ENCODE results near the gene LYAR. TPM values are rescaled to one million over a fixed set of nuclear protein-coding genes. Genes with fewer than 3 reads are reported as not detected.

LYAR gene
- total RNA-seq, 2 experiments from 2014 or later, result 69.4 to 78.4 TPM

DNA sequence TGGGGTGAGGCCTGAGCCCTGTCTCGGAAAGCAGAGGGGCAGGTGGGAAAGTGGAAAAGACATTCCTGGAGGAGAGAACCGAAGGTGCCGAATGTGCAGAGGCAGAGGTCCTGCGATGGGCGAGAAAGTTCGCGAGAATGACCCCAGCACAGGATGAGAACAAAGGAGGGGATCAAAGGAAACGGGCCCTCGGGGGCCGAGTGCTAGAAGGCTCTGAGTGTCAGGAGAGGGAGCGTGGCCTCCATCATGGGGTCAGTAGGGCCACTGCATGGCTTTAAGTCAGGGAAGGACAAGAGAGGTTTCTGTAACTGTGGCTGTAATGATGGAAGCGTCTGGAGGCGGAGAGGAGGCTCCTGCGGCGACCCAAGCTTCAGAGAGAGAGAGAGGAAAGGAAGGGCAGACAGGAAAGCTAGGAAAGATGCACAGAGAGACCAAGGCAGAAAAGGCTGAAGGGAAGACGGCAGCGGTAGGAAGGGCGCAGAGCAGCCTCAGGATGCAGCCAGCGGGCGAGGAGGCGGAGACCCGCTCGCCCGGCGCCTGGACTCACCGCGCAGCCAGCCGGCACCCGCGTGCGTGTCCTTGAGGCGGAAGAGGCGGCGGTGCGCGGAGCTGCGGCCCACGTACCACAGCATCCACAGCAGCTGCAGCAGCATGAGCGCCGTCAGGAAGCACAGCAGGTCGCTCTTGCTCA is 63.9 kb downstream of the LYAR start:
- ATAC-seq (no peak), DNase-seq (no peak)
- H3K27ac Mint-ChIP-seq, result no peak overlapping the region
- H3K27me3 Mint-ChIP-seq, result peaks cover 44% of the 10 kb centered on the region
- TF ChIP-seq, protein P1, sequence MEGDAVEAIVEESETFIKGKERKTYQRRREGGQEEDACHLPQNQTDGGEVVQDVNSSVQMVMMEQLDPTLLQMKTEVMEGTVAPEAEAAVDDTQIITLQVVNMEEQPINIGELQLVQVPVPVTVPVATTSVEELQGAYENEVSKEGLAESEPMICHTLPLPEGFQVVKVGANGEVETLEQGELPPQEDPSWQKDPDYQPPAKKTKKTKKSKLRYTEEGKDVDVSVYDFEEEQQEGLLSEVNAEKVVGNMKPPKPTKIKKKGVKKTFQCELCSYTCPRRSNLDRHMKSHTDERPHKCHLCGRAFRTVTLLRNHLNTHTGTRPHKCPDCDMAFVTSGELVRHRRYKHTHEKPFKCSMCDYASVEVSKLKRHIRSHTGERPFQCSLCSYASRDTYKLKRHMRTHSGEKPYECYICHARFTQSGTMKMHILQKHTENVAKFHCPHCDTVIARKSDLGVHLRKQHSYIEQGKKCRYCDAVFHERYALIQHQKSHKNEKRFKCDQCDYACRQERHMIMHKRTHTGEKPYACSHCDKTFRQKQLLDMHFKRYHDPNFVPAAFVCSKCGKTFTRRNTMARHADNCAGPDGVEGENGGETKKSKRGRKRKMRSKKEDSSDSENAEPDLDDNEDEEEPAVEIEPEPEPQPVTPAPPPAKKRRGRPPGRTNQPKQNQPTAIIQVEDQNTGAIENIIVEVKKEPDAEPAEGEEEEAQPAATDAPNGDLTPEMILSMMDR (IDR thresholded peaks at IDR 0.05), result no peak
- intact Hi-C loops (cut with micrococcal nuclease), result no loop called here
- H3K9me3 Mint-ChIP-seq, result no peaks in the 10 kb centered on the region
- CTCF ChIA-PET, result no interaction called here
- no peaks in the 10 kb centered on the region for H3K36me3 Mint-ChIP-seq (ENCODE audit: low read depth)
- H3K4me1 Mint-ChIP-seq (ENCODE audit: low read depth), result peaks cover 3% of the 10 kb centered on the region
- H3K4me3 Mint-ChIP-seq, result no peak overlapping the region
- POLR2A ChIA-PET, result no interaction called here

Other genes with a start within 250 kb of the LYAR start
- gene OTOP1, start 63.2 kb downstream of the LYAR start, total RNA-seq, result not detected
- gene TMEM128, start 41.9 kb downstream of the LYAR start, total RNA-seq, result 10 to 100 TPM; 19.4 to 20.6 TPM
- 1 to 10 TPM; 4.8 to 6.3 TPM for gene ZBTB49, start 97 bp upstream of the LYAR start, total RNA-seq
- 1 to 10 TPM; 5.6 to 6.6 TPM for gene NSG1, start 96.9 kb upstream of the LYAR start, total RNA-seq

Measured in activated CD8-positive, alpha-beta T cell treated with anti-CD3 and anti-CD28 coated beads for 36 hours (primary cell).